ENCODE measurements around the gene SPRN.
A peak's percentile ranks its signal among the peaks of the same experiment; 100 is the strongest.

Gene SPRN

DNA sequence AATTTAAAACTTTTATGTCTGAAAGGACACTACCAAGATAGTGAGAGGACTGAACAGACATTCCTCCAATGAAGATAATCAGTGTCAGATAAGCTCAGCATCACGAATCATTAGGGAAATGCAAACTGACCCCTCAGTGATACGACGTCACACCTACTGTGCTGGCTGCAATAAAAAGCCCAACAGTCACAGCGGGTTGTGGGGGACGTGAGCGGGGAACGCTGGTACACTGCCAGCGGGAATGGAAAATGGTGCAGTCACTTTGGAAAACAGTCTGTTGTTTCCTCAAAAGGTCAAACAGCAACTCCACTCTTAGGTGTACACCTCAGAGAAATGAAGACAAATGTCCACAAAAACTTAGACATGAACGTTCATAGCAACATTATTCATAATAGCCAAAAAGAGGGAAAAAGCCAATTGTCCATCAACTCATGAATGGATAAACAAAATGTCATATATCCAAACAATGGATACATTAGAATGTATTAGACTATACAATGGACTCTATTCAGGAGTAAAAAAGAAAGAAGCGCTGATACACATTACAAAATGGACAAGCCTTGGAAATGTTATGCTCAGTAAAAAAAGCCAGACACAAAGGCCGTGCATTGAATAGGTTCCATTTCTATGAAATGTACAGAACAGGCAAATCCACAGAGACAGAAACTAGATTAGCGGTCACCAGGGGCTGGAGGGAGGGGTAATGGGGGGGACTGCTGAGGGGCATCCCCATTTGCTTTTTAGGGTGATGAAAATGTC lies 48.9 kb downstream of the SPRN start:
- TF ChIP-seq, protein P1, sequence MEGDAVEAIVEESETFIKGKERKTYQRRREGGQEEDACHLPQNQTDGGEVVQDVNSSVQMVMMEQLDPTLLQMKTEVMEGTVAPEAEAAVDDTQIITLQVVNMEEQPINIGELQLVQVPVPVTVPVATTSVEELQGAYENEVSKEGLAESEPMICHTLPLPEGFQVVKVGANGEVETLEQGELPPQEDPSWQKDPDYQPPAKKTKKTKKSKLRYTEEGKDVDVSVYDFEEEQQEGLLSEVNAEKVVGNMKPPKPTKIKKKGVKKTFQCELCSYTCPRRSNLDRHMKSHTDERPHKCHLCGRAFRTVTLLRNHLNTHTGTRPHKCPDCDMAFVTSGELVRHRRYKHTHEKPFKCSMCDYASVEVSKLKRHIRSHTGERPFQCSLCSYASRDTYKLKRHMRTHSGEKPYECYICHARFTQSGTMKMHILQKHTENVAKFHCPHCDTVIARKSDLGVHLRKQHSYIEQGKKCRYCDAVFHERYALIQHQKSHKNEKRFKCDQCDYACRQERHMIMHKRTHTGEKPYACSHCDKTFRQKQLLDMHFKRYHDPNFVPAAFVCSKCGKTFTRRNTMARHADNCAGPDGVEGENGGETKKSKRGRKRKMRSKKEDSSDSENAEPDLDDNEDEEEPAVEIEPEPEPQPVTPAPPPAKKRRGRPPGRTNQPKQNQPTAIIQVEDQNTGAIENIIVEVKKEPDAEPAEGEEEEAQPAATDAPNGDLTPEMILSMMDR (IDR thresholded peaks at IDR 0.05; ENCODE audit: low read depth, low read length, missing control alignments) = no peak
- in situ Hi-C loops (cut with HindIII; ENCODE audit: low sequenced_read_pairs) = no loop called here
- H3K4me3 ChIP-seq (ENCODE audit: low read depth, low read length) = no peak overlapping the region
- no peak for DNase-seq (ENCODE audit: low read depth)

DNA sequence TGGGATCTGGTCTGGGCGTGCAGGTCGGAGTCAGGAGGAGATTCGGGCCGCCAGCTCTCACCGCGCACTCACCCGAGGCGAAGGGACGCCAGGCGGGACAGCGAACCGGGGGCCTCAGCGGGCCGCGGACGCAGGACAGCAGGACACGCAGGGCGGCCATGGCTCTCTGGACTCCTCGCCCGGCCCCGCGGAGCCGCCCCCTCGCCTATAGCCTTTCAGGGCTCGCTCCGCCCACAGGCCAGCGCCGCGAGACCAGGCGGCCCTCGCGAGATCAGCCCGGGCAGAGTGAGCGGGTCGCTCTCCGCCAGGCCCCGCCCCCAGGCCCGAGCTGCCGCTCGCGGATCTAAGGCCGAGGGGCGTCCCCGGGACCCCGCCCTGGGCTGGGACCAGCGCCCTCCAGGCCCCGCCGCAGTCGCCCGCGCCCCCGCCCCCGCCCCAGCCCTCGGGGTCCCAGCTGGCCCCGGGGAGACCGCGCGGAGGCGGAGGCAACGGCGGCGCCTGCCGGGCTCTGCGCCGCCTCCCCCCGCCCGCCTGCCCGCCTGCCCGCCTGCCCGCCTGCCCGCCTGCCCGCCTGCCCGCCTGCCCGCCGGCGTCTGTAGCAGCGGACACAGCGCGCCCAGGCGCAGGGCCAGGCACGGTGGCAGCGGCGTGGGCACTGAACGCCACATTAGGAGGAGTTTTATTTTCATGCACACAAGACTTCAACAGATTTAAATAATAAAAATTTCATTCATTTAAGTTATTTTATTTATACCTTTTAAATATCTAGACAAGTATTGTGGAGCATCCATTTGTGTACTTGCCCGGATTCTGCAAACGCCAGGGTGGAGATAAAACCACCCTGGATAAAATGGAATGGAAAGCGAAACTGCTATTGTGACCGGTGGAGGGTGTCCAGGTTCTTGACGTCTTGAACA lies 51.0 kb downstream of the SPRN start, which contains the start of gene ECHS1:
Gene ECHS1 (minus strand): TSS at position 181 of the 917 bp plus-strand sequence. CDS start 21 bp downstream, at position 160.
- TF ChIP-seq, protein P1 (IDR thresholded peaks at IDR 0.05; ENCODE audit: low read depth, low read length, missing control alignments) = no peak
- in situ Hi-C loops (cut with HindIII; ENCODE audit: low sequenced_read_pairs) = no loop called here
- H3K4me3 ChIP-seq (ENCODE audit: low read depth, low read length) = peak within 1 kb of the TSS; percentile 68
- peak; percentile 68 for DNase-seq (ENCODE audit: low read depth)

DNA sequence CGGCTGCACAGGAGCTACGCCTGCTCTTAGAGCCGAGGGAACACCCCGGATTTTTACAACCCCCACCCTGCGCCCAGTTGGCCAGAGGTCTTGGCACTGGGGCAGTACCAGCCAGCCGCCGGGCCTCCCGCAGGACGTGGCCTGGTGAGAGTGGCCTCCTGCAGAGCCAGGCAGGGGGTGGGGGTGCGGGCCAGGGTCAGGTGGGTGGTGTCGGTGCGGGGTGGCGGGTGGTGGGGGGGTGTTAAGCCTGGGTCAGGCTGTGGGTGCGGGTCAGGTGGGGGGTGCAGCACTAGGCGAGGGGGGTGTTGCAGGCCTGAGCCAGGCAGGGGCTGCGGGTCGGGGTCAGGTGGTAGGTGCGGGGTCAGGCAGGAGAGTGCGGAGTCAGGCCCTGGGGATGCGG lies 51.9 kb downstream of the SPRN start:
- DNase-seq (ENCODE audit: low read depth) = no peak
- H3K4me3 ChIP-seq (ENCODE audit: low read depth, low read length) = peak overlapping the region; percentile 68
- TF ChIP-seq, protein P1 (IDR thresholded peaks at IDR 0.05; ENCODE audit: low read depth, low read length, missing control alignments) = no peak

More for the DNA sequence above, 51.9 kb downstream of the SPRN start:
- in situ Hi-C loops (cut with HindIII; ENCODE audit: low sequenced_read_pairs) = no loop called here

Data from astrocyte of the cerebellum (primary cell).